ENCODE measurements around the gene TCF19. TPM values are rescaled to one million over a fixed set of nuclear protein-coding genes. Genes with fewer than 3 reads are reported as not detected.

TCF19 gene
- total RNA-seq, 1 experiment from 2014 or later, result 21.4 TPM

DNA sequence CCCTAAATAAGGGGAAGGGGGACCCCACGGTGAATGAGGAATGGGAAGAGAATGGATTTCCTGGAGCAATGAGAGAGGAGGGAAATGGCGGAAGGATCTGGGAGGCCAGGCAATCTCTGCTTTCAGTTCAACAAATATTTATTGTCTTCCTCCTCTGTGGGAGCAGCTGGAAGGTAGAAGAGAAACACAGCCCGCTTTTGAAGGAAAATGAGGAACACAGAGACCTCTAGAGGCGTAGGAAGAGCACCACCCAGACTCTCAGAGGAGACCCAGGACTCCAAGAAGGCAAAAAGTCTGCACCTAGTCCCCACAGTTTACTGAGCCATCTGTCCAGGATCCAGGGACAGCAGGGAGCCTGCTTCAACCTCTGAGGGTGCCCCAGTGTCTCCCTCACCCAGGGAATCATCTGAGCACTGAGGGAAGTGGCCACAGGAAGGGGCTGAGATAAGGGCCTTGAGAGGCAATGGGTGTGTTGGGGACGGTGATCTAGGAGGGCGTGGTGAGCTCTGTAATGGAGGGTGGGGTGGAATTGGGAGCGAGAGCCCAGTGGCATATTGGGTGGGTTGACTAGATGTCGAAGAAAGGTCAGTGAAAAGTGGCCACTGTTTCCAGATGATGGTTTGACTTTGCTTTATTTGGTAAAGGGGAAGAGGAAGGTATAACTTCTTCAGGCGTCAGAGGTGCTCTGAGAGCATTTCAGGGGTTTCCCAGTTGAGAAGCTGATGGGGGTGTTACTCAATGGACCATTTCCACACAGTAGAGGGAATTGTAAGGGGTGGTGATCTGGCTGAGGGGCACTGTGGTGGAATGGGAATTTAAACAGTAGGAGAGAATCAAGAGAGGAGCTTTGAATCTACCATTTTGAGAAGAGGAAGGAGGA, 43.2 kb upstream of the TCF19 start:
- POLR2A ChIA-PET, result interaction anchor here (0.7 kb wide), 1 partner anchor 395 kb away, joined by 3 read pairs; the partner anchor contains the start of gene TUBB

GRCh38 chr6:31115941-31116560, 42.3 kb upstream of the TCF19 start:
- intact Hi-C loops (cut with micrococcal nuclease; ENCODE audit: unreplicated experiment), result no loop called here
- no peak for DNase-seq (ENCODE audit: low read depth, low spot score)
- ATAC-seq, result no peak
- Histone ChIP-seq H3K27me3 (ENCODE audit: control insufficient read depth, insufficient read depth, low read length) (no peaks in the 10 kb centered on the region), H3K27ac (ENCODE audit: low read length) (no peak overlapping the region), H3K9me3 (ENCODE audit: control insufficient read depth, insufficient read depth, low read depth, low read length) (no peaks in the 10 kb centered on the region), H3K4me1 (ENCODE audit: control insufficient read depth, insufficient read depth, low read length) (peaks cover 19% of the 10 kb centered on the region), H3K36me3 (ENCODE audit: control insufficient read depth, insufficient read depth, low read length) (no peaks in the 10 kb centered on the region), H3K4me3 (ENCODE audit: low read depth in 2 of 2, low read length in 2 of 2) (no peak overlapping the region)
- POLR2A ChIA-PET, result no interaction called here
- in situ Hi-C loops (cut with HindIII; ENCODE audit: low pct_unique_long_range_greater_than_20kb, low sequenced_read_pairs), result no loop called here
- CTCF ChIA-PET, result interaction anchor here (1.1 to 1.5 kb wide), 2 partner anchors 13 to 29 kb away, joined by 4 to 5 read pairs; no protein-coding TSS in a partner anchor
- no peak for TF ChIP-seq SIN3A (IDR thresholded peaks at IDR 0.05; ENCODE audit: borderline replicate concordance, insufficient read depth, low read depth, low read length)
- TF ChIP-seq TCF7L2 (IDR thresholded peaks at IDR 0.05; ENCODE audit: low read depth, low read length), result no peak
- TF ChIP-seq, protein P1, sequence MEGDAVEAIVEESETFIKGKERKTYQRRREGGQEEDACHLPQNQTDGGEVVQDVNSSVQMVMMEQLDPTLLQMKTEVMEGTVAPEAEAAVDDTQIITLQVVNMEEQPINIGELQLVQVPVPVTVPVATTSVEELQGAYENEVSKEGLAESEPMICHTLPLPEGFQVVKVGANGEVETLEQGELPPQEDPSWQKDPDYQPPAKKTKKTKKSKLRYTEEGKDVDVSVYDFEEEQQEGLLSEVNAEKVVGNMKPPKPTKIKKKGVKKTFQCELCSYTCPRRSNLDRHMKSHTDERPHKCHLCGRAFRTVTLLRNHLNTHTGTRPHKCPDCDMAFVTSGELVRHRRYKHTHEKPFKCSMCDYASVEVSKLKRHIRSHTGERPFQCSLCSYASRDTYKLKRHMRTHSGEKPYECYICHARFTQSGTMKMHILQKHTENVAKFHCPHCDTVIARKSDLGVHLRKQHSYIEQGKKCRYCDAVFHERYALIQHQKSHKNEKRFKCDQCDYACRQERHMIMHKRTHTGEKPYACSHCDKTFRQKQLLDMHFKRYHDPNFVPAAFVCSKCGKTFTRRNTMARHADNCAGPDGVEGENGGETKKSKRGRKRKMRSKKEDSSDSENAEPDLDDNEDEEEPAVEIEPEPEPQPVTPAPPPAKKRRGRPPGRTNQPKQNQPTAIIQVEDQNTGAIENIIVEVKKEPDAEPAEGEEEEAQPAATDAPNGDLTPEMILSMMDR (IDR thresholded peaks at IDR 0.05), result no peak
- TF ChIP-seq REST (IDR thresholded peaks at IDR 0.05; ENCODE audit: insufficient read depth in 1 of 2, low read depth in 2 of 2, low read length in 1 of 2), result no peak
- no peak for TF ChIP-seq POLR2AphosphoS5 (IDR thresholded peaks at IDR 0.05; ENCODE audit: low read depth, low read length)
- BruUV-seq (replicated peaks), result TSS peak; percentile 79

More for the DNA sequence above, 43.2 kb upstream of the TCF19 start:
- peak; percentile 60 for ATAC-seq
- TF ChIP-seq POLR2AphosphoS5 (IDR thresholded peaks at IDR 0.05; ENCODE audit: low read depth, low read length) (no peak), TCF7L2 (IDR thresholded peaks at IDR 0.05; ENCODE audit: low read depth, low read length) (no peak)
- Histone ChIP-seq H3K27me3 (ENCODE audit: control insufficient read depth, insufficient read depth, low read length) (no peaks in the 10 kb centered on the region; the same call in 1 of the 2 replicates), H3K27ac (ENCODE audit: low read length) (peak overlapping the region; percentile 67), H3K36me3 (ENCODE audit: control insufficient read depth, insufficient read depth, low read length) (no peaks in the 10 kb centered on the region), H3K4me3 (ENCODE audit: low read depth in 2 of 2, low read length in 2 of 2) (peak overlapping the region; percentile 9 to 45; a peak in 3 of 4 replicates), H3K9me3 (ENCODE audit: control insufficient read depth, insufficient read depth, low read depth, low read length) (no peaks in the 10 kb centered on the region), H3K4me1 (ENCODE audit: control insufficient read depth, insufficient read depth, low read length) (peaks cover 22% of the 10 kb centered on the region)
- CTCF ChIA-PET, result interaction anchor here (1.5 kb wide), 1 partner anchor 28 kb away, joined by 5 read pairs; no protein-coding TSS in a partner anchor
- in situ Hi-C loops (cut with HindIII; ENCODE audit: low pct_unique_long_range_greater_than_20kb, low sequenced_read_pairs), result no loop called here
- BruUV-seq (replicated peaks), result no TSS peak
- intact Hi-C loops (cut with micrococcal nuclease; ENCODE audit: unreplicated experiment), result no loop called here
- no peak for DNase-seq (ENCODE audit: low read depth, low spot score)
